ENCODE data around the gene PNMA1.
"Not testable (repeated sequence)": the region's sequence is repeated elsewhere in the genome, so short reads cannot be mapped to it uniquely, and the experiment has no call there.

PNMA1 gene

GRCh38 chr14:73714656-73715081 lies 485 bp upstream of the PNMA1 start:
- DNase-seq: no peak

GRCh38 chr14:73713206-73713802 lies 880 bp downstream of the PNMA1 start:
- DNase-seq: no peak

GRCh38 chr14:73712540-73713180 lies 1.5 kb downstream of the PNMA1 start:
- DNase-seq: no peak

- no peak for DNase-seq
Measured at GRCh38 chr14:73712071-73712506, 2.1 kb downstream of the PNMA1 start.

- DNase-seq: no peak
Measured at GRCh38 chr14:73710737-73711136, 3.4 kb downstream of the PNMA1 start.

- DNase-seq: no peak
Measured at GRCh38 chr14:73709904-73710469, 4.2 kb downstream of the PNMA1 start.

- DNase-seq: not testable (repeated sequence)
Measured at GRCh38 chr14:73708076-73708475, 6.1 kb downstream of the PNMA1 start.

GRCh38 chr14:73700325-73700724 lies 13.9 kb downstream of the PNMA1 start:
- DNase-seq: no peak

GRCh38 chr14:73696466-73697400 lies 17.5 kb downstream of the PNMA1 start:
- no peak for DNase-seq

GRCh38 chr14:73695997-73696396 lies 18.2 kb downstream of the PNMA1 start:
- no peak for DNase-seq

GRCh38 chr14:73695082-73695481 lies 19.1 kb downstream of the PNMA1 start:
- DNase-seq: no peak

- DNase-seq: no peak
Measured at GRCh38 chr14:73694083-73694482, 20.1 kb downstream of the PNMA1 start.

- no peak for DNase-seq
Measured at GRCh38 chr14:73686901-73687300, 27.3 kb downstream of the PNMA1 start.

- DNase-seq: no peak
Measured at GRCh38 chr14:73685328-73685727, 28.9 kb downstream of the PNMA1 start.

- no peak for DNase-seq
Measured at GRCh38 chr14:73684627-73685026, 29.6 kb downstream of the PNMA1 start.

GRCh38 chr14:73680821-73681220 lies 33.4 kb downstream of the PNMA1 start:
- DNase-seq: no peak

GRCh38 chr14:73678698-73679097 lies 35.5 kb downstream of the PNMA1 start:
- DNase-seq: no peak

- DNase-seq: no peak
Measured at GRCh38 chr14:73674986-73675385, 39.2 kb downstream of the PNMA1 start.

GRCh38 chr14:73667854-73668253 lies 46.3 kb downstream of the PNMA1 start:
- DNase-seq: no peak

- no peak for DNase-seq
Measured at GRCh38 chr14:73666583-73666982, 47.6 kb downstream of the PNMA1 start.

GRCh38 chr14:73665130-73665529 lies 49.1 kb downstream of the PNMA1 start:
- no peak for DNase-seq

GRCh38 chr14:73663548-73664212 lies 50.5 kb downstream of the PNMA1 start:
- no peak for DNase-seq

- DNase-seq: no peak
Measured at GRCh38 chr14:73662487-73662943, 51.7 kb downstream of the PNMA1 start.
